GM21529 (cell line): ENCODE data around the gene RLN1.
"Not testable (repeated sequence)": the region's sequence is repeated elsewhere in the genome, so short reads cannot be mapped to it uniquely, and the experiment has no call there.

Source experiments
- ATAC-seq: cut with Tn5 transposase; IDR thresholded peaks from one replicate; pipeline ENCODE4 v1.9.1; 2021; ENCODE audit not compliant: unreplicated experiment

RLN1 gene

GRCh38 chr9:5326187-5326586, 13.5 kb downstream of the RLN1 start:
- ATAC-seq: no peak

GRCh38 chr9:5321601-5322000, 18.1 kb downstream of the RLN1 start:
- ATAC-seq: not testable (repeated sequence)

GRCh38 chr9:5321058-5321457, 18.6 kb downstream of the RLN1 start:
- no peak for ATAC-seq

- ATAC-seq: not testable (repeated sequence)
Measured at GRCh38 chr9:5316406-5316805, 23.3 kb downstream of the RLN1 start.

- no peak for ATAC-seq
Measured at GRCh38 chr9:5315187-5315923, 24.3 kb downstream of the RLN1 start.

- ATAC-seq: no peak
Measured at GRCh38 chr9:5310851-5311250, 28.8 kb downstream of the RLN1 start.

- ATAC-seq: no peak
Measured at GRCh38 chr9:5305741-5306140, 33.9 kb downstream of the RLN1 start.

GRCh38 chr9:5303840-5304795, 35.6 kb downstream of the RLN1 start, which contains the start of gene RLN2:
Gene RLN2 (minus strand): TSS chr9:5304716. CDS start chr9:5304580, 136 bp downstream.
- peak; percentile 99 for ATAC-seq

- ATAC-seq: no peak
Measured at GRCh38 chr9:5301544-5301943, 38.1 kb downstream of the RLN1 start.

- ATAC-seq: no peak
Measured at GRCh38 chr9:5292141-5292540, 47.5 kb downstream of the RLN1 start.

- no peak for ATAC-seq
Measured at GRCh38 chr9:5288591-5288990, 51.1 kb downstream of the RLN1 start.

- no peak for ATAC-seq
Measured at GRCh38 chr9:5286262-5286661, 53.4 kb downstream of the RLN1 start.
